OCI-LY7 (cell line): ENCODE measurements around the gene WNT11. TPM values are rescaled to one million over a fixed set of nuclear protein-coding genes. Genes with fewer than 3 reads are reported as not detected.

ENCODE experiments used
- BruUV-seq: library from RNA; stranded (reverse); fragments of 400-500 nt; replicated peaks from 2 replicates; lab custom pipeline; 2021; lab: Mats Ljungman, UMichigan
- CTCF ChIA-PET: fragments of 300-600 bp; sonication (Branson Sonifier 250); formaldehyde crosslinking; loops from one replicate; lab custom pipeline; 2022; ENCODE audit warnings: antibody characterized with exemption; ENCODE audit not compliant: unreplicated experiment; lab: Charles Lee
- POLR2A ChIA-PET: fragments of 300-600 bp; sonication (Branson Sonifier 250); formaldehyde crosslinking; loops from one replicate; lab custom pipeline; 2022; ENCODE audit warnings: antibody characterized with exemption; lab: Charles Lee
- DNase-seq: peaks from one replicate; pipeline ENCODE4 v3.0.0-alpha.2; 2015; ENCODE audit warnings: low spot score
- H2AFZ ChIP-seq: fragments of 200-600 bp; sonication (generic), shearing (Covaris generic); 2 replicates; pipeline ENCODE4 v1.6.1; 2014; ENCODE audit warnings: mild to moderate bottlenecking, antibody characterized with exemption, low read length, moderate library complexity
- H3K27ac ChIP-seq: fragments of 200-600 bp; sonication (generic); 2 replicates; pipeline ENCODE4 v1.5.1; 2014; ENCODE audit warnings: mixed run types, low read depth, mild to moderate bottlenecking, moderate library complexity, low read length, inconsistent platforms; ENCODE audit not compliant: poor library complexity, severe bottlenecking
- H3K36me3 ChIP-seq: fragments of 200-600 bp; sonication (generic); 2 replicates; pipeline ENCODE4 v1.6.1; 2014; ENCODE audit warnings: mild to moderate bottlenecking, antibody characterized with exemption, low read length, moderate library complexity, mixed read lengths; ENCODE audit not compliant: insufficient read depth
- H3K4me1 ChIP-seq: fragments of 200-600 bp; sonication (generic); 2 replicates; pipeline ENCODE4 v1.5.1; 2014; ENCODE audit warnings: mild to moderate bottlenecking, low read length; ENCODE audit not compliant: insufficient read depth, poor library complexity, severe bottlenecking
- H3K4me2 ChIP-seq: fragments of 200-600 bp; sonication (generic); 2 replicates; pipeline ENCODE4 v1.6.1; 2014; ENCODE audit warnings: mild to moderate bottlenecking, low read length
- H3K4me3 ChIP-seq: fragments of 200-600 bp; sonication (generic); 2 replicates; pipeline ENCODE4 v1.5.1; 2014; ENCODE audit warnings: mild to moderate bottlenecking, low read depth, low read length; ENCODE audit not compliant: poor library complexity, severe bottlenecking
- H3K79me2 ChIP-seq: fragments of 200-600 bp; sonication (generic); 2 replicates; pipeline ENCODE4 v1.6.1; 2016; ENCODE audit warnings: low read depth, mild to moderate bottlenecking, low read length, moderate library complexity, mixed read lengths; ENCODE audit not compliant: insufficient read depth
- H3K9me2 ChIP-seq: fragments of 200-600 bp; sonication (generic); 2 replicates; pipeline ENCODE4 v1.6.1; 2016; ENCODE audit warnings: mild to moderate bottlenecking, low read length, mixed read lengths; ENCODE audit not compliant: insufficient read depth
- H3K9me3 ChIP-seq: fragments of 200-600 bp; sonication (generic); 2 replicates; pipeline ENCODE4 v1.6.1; 2014; ENCODE audit warnings: mild to moderate bottlenecking, mixed run types, low read length, mixed read lengths
- H4K20me1 ChIP-seq: fragments of 200-600 bp; sonication (generic); 2 replicates; pipeline ENCODE4 v1.6.1; 2014; ENCODE audit warnings: mild to moderate bottlenecking, antibody characterized with exemption, low read length, moderate library complexity, mixed read lengths; ENCODE audit not compliant: insufficient read depth
- CTCF ChIP-seq: fragments of 200-600 bp; sonication (generic); conservative IDR thresholded peaks from 2 replicates; pipeline ENCODE4 v1.5.1; 2014; ENCODE audit warnings: mild to moderate bottlenecking, antibody characterized with exemption, low read length, moderate library complexity, mixed read lengths
- EZH2phosphoT487 ChIP-seq: fragments of 200-600 bp; sonication (generic); IDR thresholded peaks from 2 replicates; pipeline ENCODE4 v1.6.1; 2018; ENCODE audit warnings: low read depth, borderline replicate concordance, mild to moderate bottlenecking, mixed run types, antibody characterized with exemption, low read length, moderate library complexity, mixed read lengths
- intact Hi-C: fragments of 100-400 bp; cut with micrococcal nuclease; formaldehyde crosslinking; loops from one replicate; pipeline ENCODE4 v1.10.0; 2022; ENCODE audit not compliant: unreplicated experiment
- total RNA-seq, 2 experiments: library from RNA; depleted of rRNA in 1 of 2; stranded (reverse); fragments of >200 nt in 1 of 2; shearing (Covaris generic) in 1 of 2; gene quantifications; 2 replicates each; pipeline ENCODE4 v1.2.3, GENCODE V29; 2014 to 2022

WNT11 gene
- total RNA-seq, 2 experiments from 2014 or later = not detected

- POLR2A ChIA-PET = interaction anchor here (0.6 kb wide), 1 partner anchor 1158 kb away, joined by 4 read pairs; no protein-coding TSS in a partner anchor
- H3K4me1 ChIP-seq = no peaks in the 10 kb centered on the region
- no peak overlapping the region for H3K4me2 ChIP-seq
- H3K9me3 ChIP-seq = no peaks in the 10 kb centered on the region
- CTCF ChIA-PET = no interaction called here
- intact Hi-C loops = no loop called here
- H2AFZ ChIP-seq = no peak overlapping the region
- H4K20me1 ChIP-seq = no peaks in the 10 kb centered on the region
- no peaks in the 10 kb centered on the region for H3K36me3 ChIP-seq
- no peak for TF ChIP-seq CTCF
- no peak for TF ChIP-seq EZH2phosphoT487
- no peak for DNase-seq
- no peaks in the 10 kb centered on the region for H3K79me2 ChIP-seq
- no TSS peak for BruUV-seq
- no peak overlapping the region for H3K27ac ChIP-seq
- no peaks in the 10 kb centered on the region for H3K9me2 ChIP-seq
- H3K4me3 ChIP-seq = no peak overlapping the region
Observed at GRCh38 chr11:76162336-76163288, 43.7 kb downstream of the WNT11 start.

- no peak overlapping the region for H3K4me2 ChIP-seq
- no peaks in the 10 kb centered on the region for H3K36me3 ChIP-seq
- ChIA-PET POLR2A (no interaction called here), CTCF (no interaction called here)
- H3K9me2 ChIP-seq = no peaks in the 10 kb centered on the region
- no peaks in the 10 kb centered on the region for H3K9me3 ChIP-seq
- intact Hi-C loops = no loop called here
- H3K4me3 ChIP-seq = no peak overlapping the region
- no peaks in the 10 kb centered on the region for H3K4me1 ChIP-seq
- no peaks in the 10 kb centered on the region for H3K79me2 ChIP-seq
- BruUV-seq = no TSS peak
- no peak overlapping the region for H2AFZ ChIP-seq
- TF ChIP-seq EZH2phosphoT487 (no peak), CTCF (no peak)
- no peak overlapping the region for H3K27ac ChIP-seq
- H4K20me1 ChIP-seq = no peaks in the 10 kb centered on the region
- no peak for DNase-seq
Observed at GRCh38 chr11:76161261-76161961, 44.9 kb downstream of the WNT11 start.
